DND-41 (cell line): ENCODE data around the gene TDRD12.

Experiments
- ATAC-seq: fragments of 200-7000 bp; cut with Tn5 transposase; 3 replicates; pipeline ENCODE4 v1.9.1; 2021; ENCODE audit warnings: low read depth; ENCODE audit not compliant: insufficient read depth
- DNase-seq: peaks from one replicate; pipeline ENCODE4 v3.0.0-alpha.2; 2020
- H2AFZ ChIP-seq: 2 replicates; pipeline ENCODE4 v1.6.0; 2012; ENCODE audit warnings: low read depth, low read length
- H3K27ac ChIP-seq: 2 replicates; pipeline ENCODE4 v1.5.1; 2012; ENCODE audit warnings: low read length, inconsistent platforms
- H3K27me3 ChIP-seq: fragments of 200-600 bp; sonication (generic); 2 replicates; pipeline ENCODE4 v1.6.0; 2012; ENCODE audit warnings: low read length, mild to moderate bottlenecking, inconsistent platforms; ENCODE audit not compliant: insufficient read depth, poor library complexity
- H3K36me3 ChIP-seq: 2 replicates; pipeline ENCODE4 v1.5.1; 2012; ENCODE audit warnings: low read length, inconsistent platforms; ENCODE audit not compliant: insufficient read depth
- H3K4me1 ChIP-seq: 2 replicates; pipeline ENCODE4 v1.5.1; 2012; ENCODE audit warnings: mild to moderate bottlenecking, low read length; ENCODE audit not compliant: insufficient read depth
- H3K4me2 ChIP-seq: 2 replicates; pipeline ENCODE4 v1.6.0; 2012; ENCODE audit warnings: mild to moderate bottlenecking, moderate library complexity, low read length, inconsistent platforms; ENCODE audit not compliant: insufficient read depth
- H3K4me3 ChIP-seq, 2 experiments: fragments of 200-600 bp in 1 of 2; shearing (Covaris generic) in 1 of 2; 2 replicates each; pipeline ENCODE4 v1.5.1; 2012 to 2016; ENCODE audit warnings: inconsistent platforms in 2 of 2, low read length in 2 of 2, mild to moderate bottlenecking in 2 of 2, low read depth in 1 of 2, moderate library complexity in 1 of 2
- H3K79me2 ChIP-seq: 2 replicates; pipeline ENCODE4 v1.6.0; 2012; ENCODE audit warnings: low read length, inconsistent platforms; ENCODE audit not compliant: insufficient read depth
- H3K9ac ChIP-seq: 2 replicates; pipeline ENCODE4 v1.6.0; 2012; ENCODE audit warnings: low read depth, mild to moderate bottlenecking, inconsistent platforms, low read length, moderate library complexity
- H3K9me3 ChIP-seq: 2 replicates; pipeline ENCODE4 v1.5.1; 2012; ENCODE audit warnings: low read length, moderate library complexity, mild to moderate bottlenecking, inconsistent platforms; ENCODE audit not compliant: insufficient read depth, severe bottlenecking
- H4K20me1 ChIP-seq: 2 replicates; pipeline ENCODE4 v1.6.0; 2012; ENCODE audit warnings: low read length; ENCODE audit not compliant: insufficient read depth
- EZH2 ChIP-seq: IDR thresholded peaks from 3 replicates; pipeline ENCODE4 v1.6.1; 2012; ENCODE audit warnings: borderline replicate concordance, low read depth, mild to moderate bottlenecking, moderate library complexity, low read length, inconsistent platforms; ENCODE audit not compliant: severe bottlenecking
- TF ChIP-seq, protein P1 (sequence below): IDR thresholded peaks from 2 replicates; pipeline ENCODE4 v1.5.1; 2012; ENCODE audit warnings: borderline replicate concordance, low read length, moderate library complexity, mild to moderate bottlenecking; ENCODE audit not compliant: poor library complexity, severe bottlenecking; ENCODE audit errors: extremely low read depth

Gene TDRD12

DNA sequence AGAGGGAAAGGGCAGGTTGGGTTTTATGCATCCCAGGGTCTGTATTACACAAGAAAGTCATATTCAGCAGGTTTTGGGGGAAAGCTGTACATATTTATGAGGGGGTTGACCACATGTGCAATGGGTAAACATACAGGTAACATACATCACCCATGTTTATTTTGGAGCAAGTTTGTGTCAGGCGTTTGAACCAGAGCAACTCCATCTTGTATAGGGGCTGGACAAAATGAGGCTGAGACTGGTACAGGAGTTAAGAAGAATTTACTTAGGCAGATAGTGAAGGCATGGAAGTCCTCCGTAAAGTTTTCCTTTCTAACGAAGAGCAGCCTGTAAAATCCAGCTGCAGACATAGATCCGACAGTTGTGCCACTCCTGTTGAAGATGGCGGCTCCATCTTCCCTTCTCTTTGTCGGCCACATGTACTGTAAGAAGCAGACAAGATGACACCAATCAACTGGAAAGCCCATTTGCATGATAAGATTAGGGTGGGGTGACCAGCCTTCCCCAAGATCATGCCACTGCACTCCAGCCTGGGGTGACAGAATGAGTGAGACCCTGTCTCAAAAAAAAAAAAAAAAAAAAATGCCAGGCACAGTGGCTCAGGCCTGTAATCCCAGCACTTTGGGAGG lies 32.6 kb upstream of the TDRD12 start:
- Histone ChIP-seq H3K4me1 (peaks cover 12% of the 10 kb centered on the region), H3K27ac (no peak overlapping the region), H2AFZ (no peak overlapping the region), H3K4me2 (no peak overlapping the region), H3K9me3 (no peaks in the 10 kb centered on the region), H3K27me3 (no peaks in the 10 kb centered on the region), H3K9ac (no peak overlapping the region), H3K36me3 (no peaks in the 10 kb centered on the region; the same call in 1 of the 2 replicates), H3K4me3 (no peak overlapping the region), H3K79me2 (peaks cover 9% of the 10 kb centered on the region), H4K20me1 (no peaks in the 10 kb centered on the region; the same call in 1 of the 2 replicates)
- ATAC-seq = no peak
- no peak for TF ChIP-seq EZH2
- TF ChIP-seq, protein P1, sequence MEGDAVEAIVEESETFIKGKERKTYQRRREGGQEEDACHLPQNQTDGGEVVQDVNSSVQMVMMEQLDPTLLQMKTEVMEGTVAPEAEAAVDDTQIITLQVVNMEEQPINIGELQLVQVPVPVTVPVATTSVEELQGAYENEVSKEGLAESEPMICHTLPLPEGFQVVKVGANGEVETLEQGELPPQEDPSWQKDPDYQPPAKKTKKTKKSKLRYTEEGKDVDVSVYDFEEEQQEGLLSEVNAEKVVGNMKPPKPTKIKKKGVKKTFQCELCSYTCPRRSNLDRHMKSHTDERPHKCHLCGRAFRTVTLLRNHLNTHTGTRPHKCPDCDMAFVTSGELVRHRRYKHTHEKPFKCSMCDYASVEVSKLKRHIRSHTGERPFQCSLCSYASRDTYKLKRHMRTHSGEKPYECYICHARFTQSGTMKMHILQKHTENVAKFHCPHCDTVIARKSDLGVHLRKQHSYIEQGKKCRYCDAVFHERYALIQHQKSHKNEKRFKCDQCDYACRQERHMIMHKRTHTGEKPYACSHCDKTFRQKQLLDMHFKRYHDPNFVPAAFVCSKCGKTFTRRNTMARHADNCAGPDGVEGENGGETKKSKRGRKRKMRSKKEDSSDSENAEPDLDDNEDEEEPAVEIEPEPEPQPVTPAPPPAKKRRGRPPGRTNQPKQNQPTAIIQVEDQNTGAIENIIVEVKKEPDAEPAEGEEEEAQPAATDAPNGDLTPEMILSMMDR = no peak
- no peak for DNase-seq

GRCh38 chr19:32687681-32688080 lies 31.9 kb upstream of the TDRD12 start:
- TF ChIP-seq, protein P1 = no peak
- TF ChIP-seq EZH2 = no peak
- Histone ChIP-seq H3K36me3 (peaks cover 4% of the 10 kb centered on the region; the same call in 1 of the 2 replicates), H3K9ac (no peak overlapping the region), H3K27me3 (no peaks in the 10 kb centered on the region), H3K9me3 (no peaks in the 10 kb centered on the region), H4K20me1 (peaks cover 3% of the 10 kb centered on the region; the same call in 1 of the 2 replicates), H3K79me2 (peaks cover 17% of the 10 kb centered on the region), H3K4me3 (no peak overlapping the region), H3K27ac (no peak overlapping the region), H2AFZ (no peak overlapping the region), H3K4me2 (no peak overlapping the region), H3K4me1 (peaks cover 19% of the 10 kb centered on the region)
- DNase-seq = no peak
- ATAC-seq = no peak

DNA sequence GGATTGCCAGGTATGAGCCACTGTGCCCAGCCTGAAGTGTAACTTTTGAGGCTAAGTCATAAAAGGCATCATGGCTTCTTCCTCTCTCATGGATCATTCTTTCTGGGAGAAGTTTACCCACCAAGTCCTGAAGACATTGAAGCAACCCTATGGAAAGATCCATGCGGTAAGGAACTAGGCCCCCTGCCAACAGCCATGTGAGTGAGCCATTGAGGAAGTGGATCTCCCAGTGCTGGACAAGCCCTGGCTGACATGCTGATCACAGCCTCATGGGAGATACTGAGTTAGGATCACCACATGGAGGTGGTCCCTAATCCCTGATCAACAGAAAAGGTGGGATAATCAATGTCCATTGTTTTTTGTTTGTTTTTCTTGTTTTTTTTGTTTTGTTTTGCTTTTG lies 31.3 kb upstream of the TDRD12 start:
- Histone ChIP-seq H3K4me2 (no peak overlapping the region), H3K9me3 (peaks cover 2% of the 10 kb centered on the region), H3K4me3 (no peak overlapping the region)

More for the DNA sequence above, 31.3 kb upstream of the TDRD12 start:
- ATAC-seq (no peak), DNase-seq (no peak)
- Histone ChIP-seq H4K20me1 (peaks cover 3% of the 10 kb centered on the region; the same call in 1 of the 2 replicates), H3K27ac (no peak overlapping the region), H3K36me3 (peaks cover 8% of the 10 kb centered on the region; the same call in 1 of the 2 replicates), H3K27me3 (no peaks in the 10 kb centered on the region), H3K4me1 (peaks cover 25% of the 10 kb centered on the region), H3K9ac (no peak overlapping the region), H3K79me2 (peaks cover 23% of the 10 kb centered on the region), H2AFZ (no peak overlapping the region)
- no peak for TF ChIP-seq EZH2
- TF ChIP-seq, protein P1 = no peak
